GM18951 (cell line): ENCODE results near the gene CRYGS.
"Not testable (repeated sequence)": the region's sequence is repeated elsewhere in the genome, so short reads cannot be mapped to it uniquely, and the experiment has no call there.

Source experiments
- POLR2A ChIP-seq: IDR thresholded peaks from 4 replicates; pipeline ENCODE4 v1.6.1; 2011; ENCODE audit warnings: mild to moderate bottlenecking; ENCODE audit not compliant: insufficient read length, insufficient read depth; ENCODE audit errors: extremely low read depth
- in situ Hi-C: fragments of 300-500 bp; cut with MboI; formaldehyde crosslinking; loops from one replicate; pipeline ENCODE4 v1.12.0; 2022; ENCODE audit warnings: low sequenced_read_pairs, mixed read lengths, inconsistent platforms; ENCODE audit not compliant: unreplicated experiment

CRYGS gene

DNA sequence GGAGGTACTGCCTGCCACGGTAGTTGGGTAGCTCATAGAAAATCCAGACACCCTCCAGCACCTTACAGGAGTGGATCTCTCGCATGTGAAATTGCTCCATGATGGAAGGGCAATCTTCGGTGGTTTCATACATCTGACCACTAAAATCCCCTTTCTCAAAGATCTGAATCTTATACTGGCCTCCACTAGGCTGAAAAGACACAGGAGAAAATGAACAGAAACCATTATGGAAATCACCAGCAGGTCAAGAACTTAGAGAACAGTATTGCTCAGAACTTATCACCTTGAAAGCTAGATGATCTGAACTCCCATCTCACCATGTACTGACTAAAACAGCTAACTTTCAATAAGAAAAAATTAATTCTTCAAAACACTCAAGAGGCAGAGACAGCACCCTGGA is 5.4 kb downstream of the CRYGS start:
- in situ Hi-C loops: no loop called here
- TF ChIP-seq POLR2A: no peak

DNA sequence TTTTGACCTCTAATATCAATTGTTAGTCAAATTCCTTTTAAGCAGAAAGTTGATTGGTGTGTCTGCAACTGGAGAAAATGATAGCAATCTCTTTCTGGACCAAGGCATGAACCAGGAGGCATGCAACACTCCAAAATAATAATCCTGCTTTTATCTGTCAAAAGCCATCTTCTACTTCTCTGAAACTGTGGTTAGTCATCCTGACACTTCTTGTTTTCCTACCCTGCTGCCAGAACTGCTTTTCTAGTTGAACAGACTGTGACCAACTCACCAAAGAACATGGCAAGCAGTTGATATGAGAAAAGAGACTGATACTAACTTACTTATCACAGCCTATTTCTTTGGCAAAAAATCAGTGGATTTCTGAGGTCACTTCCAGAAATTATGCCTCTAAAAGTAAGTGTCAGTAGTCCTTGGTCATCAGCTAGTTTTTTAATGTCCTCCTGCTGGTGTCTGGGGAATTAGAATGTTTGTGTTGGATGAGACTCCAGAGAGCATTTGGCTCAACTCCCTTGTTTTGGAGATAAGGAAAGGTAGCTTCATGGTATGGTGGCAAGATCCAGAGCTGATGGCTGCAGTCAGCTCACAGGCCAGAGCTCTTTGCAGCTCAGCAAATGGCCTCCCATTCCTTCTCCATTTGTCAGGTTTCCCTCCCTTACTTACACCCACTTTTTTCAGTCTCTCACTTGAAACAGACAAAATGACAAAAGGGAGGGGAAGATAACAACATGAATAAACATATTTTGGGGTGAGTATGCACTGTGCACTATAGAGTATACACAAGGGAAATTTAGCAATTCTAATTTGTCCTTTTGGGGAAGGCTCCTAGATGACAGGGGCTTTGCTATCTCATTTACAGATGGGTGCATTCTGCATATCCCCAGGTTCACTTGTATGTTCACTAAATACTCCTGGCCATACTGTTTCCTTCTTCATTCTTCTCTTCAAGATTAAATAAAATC is 7.0 kb downstream of the CRYGS start:
- in situ Hi-C loops: no loop called here
- TF ChIP-seq POLR2A: no peak

DNA sequence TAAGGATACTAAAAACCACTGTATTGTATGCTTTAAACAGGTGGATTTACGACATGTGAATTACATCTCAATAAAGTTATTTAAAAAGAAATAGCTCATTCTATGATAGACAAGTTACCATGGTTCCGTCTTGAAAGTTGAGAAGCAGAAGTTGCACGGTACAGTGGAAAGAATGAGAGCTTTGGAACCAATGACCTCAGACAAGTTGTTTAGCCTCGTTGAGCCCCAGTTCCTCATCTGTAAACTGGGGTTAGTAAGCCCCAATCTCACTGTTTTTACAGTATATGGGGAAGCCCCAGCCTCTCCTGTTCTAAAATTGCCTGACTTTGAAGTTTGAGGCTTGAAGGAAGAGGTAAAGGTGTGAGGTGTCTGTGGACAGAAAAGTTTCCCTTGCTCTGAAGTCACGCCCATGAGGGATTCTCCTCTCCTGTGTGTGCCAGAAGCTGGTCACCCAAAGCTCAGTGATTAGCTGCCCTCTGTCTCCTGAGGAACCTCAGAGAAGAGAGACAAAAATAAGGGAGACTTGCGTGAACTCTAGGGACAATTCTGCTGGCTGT is 10.0 kb downstream of the CRYGS start:
- peak; percentile 31 for TF ChIP-seq POLR2A
- in situ Hi-C loops: no loop called here

DNA sequence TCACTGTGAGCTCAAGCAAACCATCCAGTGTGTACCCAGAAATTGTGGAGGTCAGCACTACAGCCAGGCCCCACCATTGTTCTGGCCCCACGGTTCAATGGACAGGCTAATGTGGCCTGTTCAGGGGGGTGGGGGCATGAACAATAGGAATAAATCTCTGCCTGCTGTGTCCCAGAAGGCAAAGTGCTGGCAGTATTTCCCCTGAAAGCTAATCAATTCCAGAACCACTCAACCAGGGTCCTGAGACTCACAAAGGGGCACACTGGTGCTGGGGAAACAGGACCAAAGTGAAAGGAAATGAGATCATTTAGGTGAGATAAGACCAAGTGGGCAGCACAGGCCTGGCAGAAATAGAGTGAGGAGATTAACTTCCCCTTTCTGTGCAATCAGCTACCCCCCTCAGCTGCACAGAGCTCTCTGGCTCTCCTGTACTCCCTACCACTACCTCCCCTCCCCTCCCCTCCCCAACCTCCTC is 11.5 kb downstream of the CRYGS start:
- in situ Hi-C loops: no loop called here

DNA sequence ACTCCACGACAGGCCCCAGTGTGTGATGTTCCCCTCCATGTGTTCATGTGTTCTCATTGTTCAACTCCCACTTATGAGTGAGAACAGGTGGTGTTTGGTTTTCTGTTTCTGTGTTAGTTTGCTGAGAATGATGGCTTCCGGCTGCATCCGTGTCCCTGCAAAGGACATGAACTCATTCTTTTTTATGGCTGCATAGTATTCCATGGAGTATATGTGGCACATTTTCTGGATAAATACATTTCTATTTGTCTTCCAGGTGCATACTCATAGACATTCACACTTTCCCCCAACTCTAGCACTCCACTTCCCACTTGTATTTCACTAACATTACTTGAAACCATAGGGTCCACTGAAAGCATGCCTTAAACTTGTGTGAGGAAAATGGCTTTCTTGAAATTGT is 12.5 kb downstream of the CRYGS start:
- in situ Hi-C loops: not testable (repeated sequence)

More for the DNA sequence above, 11.5 kb downstream of the CRYGS start:
- TF ChIP-seq POLR2A: no peak

DNA sequence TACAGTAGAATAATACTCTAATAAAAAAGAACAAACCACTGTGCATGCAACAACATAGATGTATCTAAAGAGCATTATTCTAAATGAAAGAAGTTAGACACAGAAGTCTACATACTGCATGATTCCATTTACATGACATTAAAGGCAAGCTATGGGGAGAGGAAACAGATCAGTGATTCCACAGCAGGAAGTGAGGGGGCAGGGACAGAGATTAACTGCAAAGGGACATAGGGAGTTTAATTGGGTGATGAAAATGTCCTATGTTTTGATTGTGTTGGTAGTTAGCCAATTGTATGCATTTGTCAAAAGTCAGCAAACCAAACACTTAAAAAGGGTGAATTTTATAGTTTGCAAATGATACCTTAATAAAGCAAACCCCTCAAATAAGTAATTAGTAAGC is 13.8 kb downstream of the CRYGS start:
- TF ChIP-seq POLR2A: no peak
- in situ Hi-C loops: no loop called here

DNA sequence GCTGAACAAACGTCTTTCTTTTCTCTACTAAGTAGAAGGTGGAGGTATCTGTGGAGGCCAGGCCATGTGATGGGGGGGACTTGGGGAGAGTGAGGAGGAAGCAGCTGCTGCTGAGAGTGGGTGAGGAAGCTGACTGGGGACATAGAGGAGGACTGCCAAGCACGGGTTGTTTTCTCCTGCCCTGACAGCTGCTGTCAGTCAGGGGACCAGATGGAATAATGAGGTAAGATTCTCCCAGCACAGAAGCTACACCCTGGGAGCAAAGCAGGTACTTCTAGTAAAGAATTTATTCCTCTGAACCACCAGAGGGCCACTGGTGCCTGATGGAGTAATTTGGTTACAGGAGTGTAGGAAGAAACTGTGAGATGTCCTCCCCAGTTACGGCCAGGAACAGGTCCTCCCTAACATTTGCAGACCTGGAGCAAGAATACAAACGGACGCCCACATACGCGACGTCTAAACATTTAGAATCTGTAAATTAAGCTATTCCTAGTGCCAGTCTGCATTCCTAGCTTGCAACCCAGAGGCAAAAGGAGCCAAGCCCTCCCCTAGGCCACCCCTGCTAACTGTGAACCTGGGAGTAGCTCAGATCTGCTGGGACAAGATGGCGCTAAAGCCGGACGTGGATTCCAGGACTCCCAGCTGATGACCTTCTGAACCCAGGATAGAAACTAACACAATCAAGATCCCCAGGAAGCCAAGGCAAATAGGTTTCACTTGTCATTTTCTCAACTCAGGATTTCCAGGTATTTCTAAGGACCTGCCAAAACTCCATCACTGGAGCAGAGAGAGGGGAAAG is 14.8 kb downstream of the CRYGS start:
- in situ Hi-C loops: no loop called here
- no peak for TF ChIP-seq POLR2A

DNA sequence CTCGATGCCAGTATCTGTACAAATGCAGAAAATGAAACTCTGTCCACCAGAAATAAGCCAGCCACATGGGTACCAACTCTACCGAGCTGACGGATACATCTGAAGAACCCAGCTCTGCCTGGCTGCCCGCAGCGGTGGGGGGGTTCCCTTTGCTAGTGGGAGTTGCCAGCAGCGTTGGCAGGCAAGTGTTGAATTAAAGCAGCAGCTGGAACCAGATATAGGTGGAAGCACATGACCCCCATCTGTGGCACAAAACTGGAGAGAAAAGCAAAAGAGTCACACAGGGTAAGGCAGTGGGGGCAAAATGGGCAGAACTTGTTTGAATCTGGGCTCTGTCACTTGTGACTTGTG is 17.9 kb downstream of the CRYGS start:
- no peak for TF ChIP-seq POLR2A
- in situ Hi-C loops: no loop called here

DNA sequence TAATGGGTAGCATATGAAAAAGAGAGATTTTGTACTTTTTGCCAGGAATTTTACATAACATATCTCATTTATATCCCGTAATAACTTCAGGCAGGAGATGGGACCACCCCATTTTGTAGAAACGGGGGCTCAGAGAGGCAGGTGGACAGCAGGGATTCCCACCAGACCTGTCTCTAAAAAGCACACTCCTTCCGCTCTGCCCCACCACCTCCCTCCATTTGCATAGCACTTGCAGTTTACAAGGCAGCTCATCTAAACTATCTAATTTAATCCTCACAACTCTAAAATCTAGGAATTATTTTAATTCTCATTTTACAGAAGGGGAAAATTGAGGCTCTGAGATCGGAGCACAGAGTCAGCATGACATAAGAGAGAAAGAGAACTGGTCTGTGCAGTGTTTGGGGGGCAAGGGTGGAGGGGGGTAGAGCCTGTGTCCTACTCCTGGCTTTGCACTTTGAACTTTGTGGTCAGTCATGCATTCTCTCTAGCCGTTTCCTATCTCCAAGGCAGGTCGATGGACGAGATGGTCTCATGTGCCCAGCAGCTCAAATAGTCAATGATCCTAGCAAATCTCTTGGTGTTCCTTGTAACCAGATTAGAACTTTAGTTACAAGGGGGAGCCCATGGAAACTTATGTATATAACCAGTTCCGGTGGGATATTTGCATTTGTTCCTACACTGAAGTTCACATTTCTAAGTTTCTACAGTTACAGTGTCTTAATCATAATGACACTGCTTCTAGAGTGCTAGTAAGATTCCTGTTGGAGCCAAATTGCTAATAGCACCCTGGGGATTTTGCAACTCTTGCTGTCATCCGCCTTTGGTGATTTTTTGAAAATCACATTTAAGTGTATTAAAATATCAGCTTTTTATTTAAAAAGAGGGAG is 18.6 kb downstream of the CRYGS start:
- peak; percentile 20 for TF ChIP-seq POLR2A
- in situ Hi-C loops: no loop called here

DNA sequence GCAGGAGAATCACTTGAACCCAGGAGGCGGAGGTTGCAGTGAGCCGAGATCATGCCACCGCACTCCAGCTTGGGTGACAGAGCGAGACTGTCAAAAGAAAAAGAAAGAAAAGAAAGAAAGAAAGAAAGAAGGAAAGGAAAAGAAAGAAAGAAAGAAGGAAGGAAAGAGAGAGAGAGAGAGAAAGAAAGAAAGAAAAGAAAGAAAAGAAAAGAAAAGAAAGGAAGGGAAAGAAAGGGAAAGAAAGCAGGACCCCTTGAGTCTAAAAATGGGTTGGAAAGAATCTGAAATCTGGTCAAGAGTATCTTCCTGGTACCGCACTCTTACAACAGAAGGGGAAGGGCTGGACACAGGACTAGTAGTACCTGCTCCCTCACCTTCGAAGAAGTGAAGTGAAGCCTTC is 19.6 kb downstream of the CRYGS start:
- TF ChIP-seq POLR2A: no peak
- in situ Hi-C loops: no loop called here

DNA sequence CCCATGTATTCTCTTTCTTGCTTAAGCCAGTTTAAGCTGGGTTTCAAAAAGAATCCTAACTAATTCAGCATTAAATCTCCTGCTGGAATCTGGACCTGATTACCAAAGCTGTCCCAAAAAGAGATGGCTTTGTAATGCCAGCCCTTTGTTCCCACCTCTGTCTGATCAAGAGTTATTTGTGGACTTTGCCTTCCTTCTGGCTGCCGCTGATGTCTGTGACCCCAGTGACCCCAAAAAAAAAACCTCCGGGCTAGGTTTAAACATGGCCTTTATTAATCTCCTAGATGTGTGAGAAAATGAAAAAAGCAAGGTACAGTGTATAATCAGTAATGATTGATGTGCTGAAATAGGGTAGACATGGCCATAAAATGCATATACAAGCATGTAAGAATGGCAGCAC is 20.7 kb downstream of the CRYGS start:
- in situ Hi-C loops: no loop called here
- TF ChIP-seq POLR2A: no peak

DNA sequence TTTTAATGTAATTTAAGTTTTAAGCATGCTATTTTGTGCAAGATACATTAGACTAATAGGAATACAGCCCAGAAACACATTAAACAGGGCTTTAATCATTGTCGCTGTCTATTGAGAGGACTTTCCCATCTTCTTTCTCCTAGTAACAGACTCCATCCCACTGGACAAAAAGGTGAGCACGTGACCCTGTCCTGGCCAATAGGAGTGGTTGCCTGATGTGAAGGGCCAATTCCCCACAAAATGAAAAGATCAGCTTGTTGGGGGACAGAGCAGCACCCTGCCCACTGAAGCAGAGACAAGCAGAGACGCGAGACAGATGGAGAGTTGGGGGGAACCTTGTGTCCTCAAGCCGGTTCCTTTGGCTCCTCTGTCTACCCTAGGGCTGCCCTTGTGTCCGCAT is 21.2 kb downstream of the CRYGS start:
- in situ Hi-C loops: no loop called here
- TF ChIP-seq POLR2A: no peak
